GM23338 (cell line): ENCODE data around the gene PKNOX2. TPM values are rescaled to one million over a fixed set of nuclear protein-coding genes. Genes with fewer than 3 reads are reported as not detected.

Experiments
- ATAC-seq: fragments of 200-7000 bp; cut with Tn5 transposase; 3 replicates; pipeline ENCODE4 v1.9.1; 2020
- DNase-seq: peaks from one replicate; pipeline ENCODE4 v3.0.0-alpha.2; 2015; ENCODE audit warnings: low spot score
- H2AFZ ChIP-seq: fragments of 200-600 bp; sonication (generic); 2 replicates; pipeline ENCODE4 v1.8.0; 2016; ENCODE audit warnings: antibody characterized with exemption, mild to moderate bottlenecking, moderate library complexity
- H3F3A ChIP-seq: fragments of 200-600 bp; sonication (generic); replicated peaks from 2 replicates; pipeline ENCODE4 v1.8.0; 2017; ENCODE audit warnings: antibody characterized with exemption, mixed run types, low read depth
- H3K27ac ChIP-seq: fragments of 200-600 bp; sonication (generic); 2 replicates; pipeline ENCODE4 v1.6.1; 2016; ENCODE audit warnings: low read depth
- H3K27me3 ChIP-seq: fragments of 200-600 bp; sonication (generic); 2 replicates; pipeline ENCODE4 v1.8.0; 2016; ENCODE audit warnings: mild to moderate bottlenecking, mixed run types, moderate library complexity; ENCODE audit not compliant: insufficient read depth
- H3K36me3 ChIP-seq: fragments of 200-600 bp; sonication (generic); 2 replicates; pipeline ENCODE4 v1.8.0; 2016; ENCODE audit warnings: mild to moderate bottlenecking; ENCODE audit not compliant: insufficient read depth
- H3K4me1 ChIP-seq: fragments of 200-600 bp; sonication (generic); 2 replicates; pipeline ENCODE4 v1.8.0; 2016; ENCODE audit warnings: mild to moderate bottlenecking, moderate library complexity; ENCODE audit not compliant: insufficient read depth
- H3K4me2 ChIP-seq: fragments of 200-600 bp; sonication (generic); 2 replicates; pipeline ENCODE4 v1.7.1; 2017; ENCODE audit warnings: mixed run types
- H3K4me3 ChIP-seq: fragments of 200-600 bp; sonication (generic); 2 replicates; pipeline ENCODE4 v1.6.1; 2016; ENCODE audit warnings: mixed run types
- H3K79me2 ChIP-seq: fragments of 200-600 bp; sonication (generic); replicated peaks from 2 replicates; pipeline ENCODE4 v1.8.0; 2017; ENCODE audit warnings: mild to moderate bottlenecking; ENCODE audit not compliant: insufficient read depth
- H3K9me2 ChIP-seq: fragments of 200-600 bp; sonication (generic); 2 replicates; pipeline ENCODE4 v1.8.0; 2017; ENCODE audit not compliant: insufficient read depth
- H4K20me1 ChIP-seq: fragments of 200-600 bp; sonication (generic); replicated peaks from 2 replicates; pipeline ENCODE4 v1.8.0; 2017; ENCODE audit warnings: mild to moderate bottlenecking; ENCODE audit not compliant: insufficient read depth
- H3K27ac Mint-ChIP-seq: 2 replicates; pipeline ENCODE4 v1.8.0; 2020; ENCODE audit warnings: inconsistent platforms, mild to moderate bottlenecking, moderate library complexity, mixed read lengths
- H3K27me3 Mint-ChIP-seq: 3 replicates; pipeline ENCODE4 v1.8.0; 2022; ENCODE audit warnings: low read depth, mild to moderate bottlenecking, moderate library complexity, mixed read lengths, inconsistent platforms; ENCODE audit not compliant: insufficient read depth, poor library complexity
- H3K36me3 Mint-ChIP-seq: 3 replicates; pipeline ENCODE4 v1.8.0; 2021; ENCODE audit warnings: low read depth, mild to moderate bottlenecking, inconsistent platforms, moderate library complexity, mixed read lengths
- H3K4me1 Mint-ChIP-seq: 3 replicates; pipeline ENCODE4 v1.8.0; 2020; ENCODE audit warnings: mild to moderate bottlenecking, inconsistent platforms, mixed read lengths
- H3K4me3 Mint-ChIP-seq: 3 replicates; pipeline ENCODE4 v1.8.0; 2021; ENCODE audit warnings: moderate library complexity, mild to moderate bottlenecking, inconsistent platforms, mixed read lengths
- H3K9me3 Mint-ChIP-seq: 3 replicates; pipeline ENCODE4 v1.8.0; 2020; ENCODE audit warnings: moderate library complexity, mild to moderate bottlenecking, inconsistent platforms, mixed read lengths
- EZH2 ChIP-seq: fragments of 200-600 bp; sonication (generic); IDR thresholded peaks from one replicate; pipeline ENCODE4 v1.8.0; 2017; ENCODE audit warnings: antibody characterized with exemption, mild to moderate bottlenecking, low read depth; ENCODE audit not compliant: unreplicated experiment
- EZH2phosphoT487 ChIP-seq: fragments of 200-600 bp; sonication (generic); IDR thresholded peaks from one replicate; pipeline ENCODE4 v1.8.1; 2018; ENCODE audit warnings: antibody characterized with exemption; ENCODE audit not compliant: unreplicated experiment
- NANOG ChIP-seq: IDR thresholded peaks from 2 replicates; pipeline ENCODE4 v1.6.1; 2016; ENCODE audit warnings: antibody characterized with exemption, borderline replicate concordance
- POLR2AphosphoS5 ChIP-seq: IDR thresholded peaks from 2 replicates; pipeline ENCODE4 v1.6.1; 2016; ENCODE audit warnings: antibody characterized with exemption, low read depth
- STAT1 ChIP-seq: IDR thresholded peaks from one replicate; pipeline ENCODE4 v1.6.1; 2016; ENCODE audit warnings: antibody characterized with exemption; ENCODE audit not compliant: unreplicated experiment
- ZNF114 ChIP-seq: fragments of 250-450 bp; sonication (Bioruptor Pico); IDR thresholded peaks from 2 replicates; pipeline ENCODE4 v1.5.0; 2020; ENCODE audit warnings: mild to moderate bottlenecking, moderate library complexity
- ZNF331 ChIP-seq: fragments of 250-450 bp; sonication (Bioruptor Pico); IDR thresholded peaks from 2 replicates; pipeline ENCODE4 v1.5.0; 2020; ENCODE audit warnings: low read depth, mild to moderate bottlenecking, moderate library complexity
- polyA plus RNA-seq: library from polyadenylated mRNA; unstranded; fragments of >200 nt; fragmentation: Nextera tagmentation; extraction: Ambion mirVana; gene quantifications from 2 replicates; pipeline ENCODE4 v1.2.1, GENCODE V29; 2016
- total RNA-seq: library from RNA; depleted of rRNA; stranded (reverse); fragments of >200 nt; shearing (Covaris generic); gene quantifications from 2 replicates; pipeline ENCODE4 v1.2.3, GENCODE V29; 2014
- TF ChIP-seq, protein P1 (sequence below): fragments of 250-450 bp; sonication (Bioruptor Pico); IDR thresholded peaks from 2 replicates; pipeline ENCODE4 v1.5.0; 2020; ENCODE audit warnings: mild to moderate bottlenecking, moderate library complexity
- TF ChIP-seq, protein P2 (sequence below): IDR thresholded peaks from 2 replicates; pipeline ENCODE4 v1.6.1; 2016; ENCODE audit warnings: antibody characterized with exemption
- TF ChIP-seq, protein P3 (sequence below): IDR thresholded peaks from one replicate; pipeline ENCODE4 v1.6.1; 2018; ENCODE audit warnings: antibody characterized with exemption; ENCODE audit not compliant: unreplicated experiment
- TF ChIP-seq, protein P4 (sequence below), 2 experiments: fragments of 200-600 bp in 1 of 2; sonication (generic) in 1 of 2; conservative IDR thresholded peaks; 2 replicates each; pipeline versions ENCODE4 v1.5.1 to v1.6.1; 2016 to 2017; ENCODE audit warnings: antibody characterized with exemption in 2 of 2, low read depth in 2 of 2, mild to moderate bottlenecking in 2 of 2, moderate library complexity in 1 of 2

Gene PKNOX2
- total and polyA plus RNA-seq, 2 experiments from 2014 or later, result 0.42 to 0.83 TPM

DNA sequence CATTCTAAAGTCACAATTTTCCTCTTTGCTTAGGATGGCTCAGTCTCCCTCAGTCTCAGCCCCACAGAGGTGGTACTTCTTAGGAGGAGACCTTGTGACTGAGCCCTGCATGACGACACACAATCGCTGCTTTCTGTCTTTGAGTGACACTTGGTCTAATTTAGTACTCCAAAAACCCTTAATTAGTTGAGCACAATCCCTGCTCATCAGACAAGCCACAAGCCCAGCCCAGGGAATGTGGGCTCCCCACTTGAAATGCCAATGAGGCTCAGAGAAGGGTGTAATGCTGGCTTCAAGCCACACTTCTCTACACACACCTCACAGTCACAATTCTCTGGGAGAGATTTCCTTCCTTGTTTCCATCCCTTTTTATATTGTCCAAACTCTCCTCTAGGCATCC is 229.7 kb downstream of the PKNOX2 start:
- no peaks in the 10 kb centered on the region for H3K9me3 Mint-ChIP-seq
- Histone ChIP-seq H3K4me3 (no peak overlapping the region), H3K4me1 (peaks cover 21% of the 10 kb centered on the region), H3K27ac (no peak overlapping the region), H3K27me3 (no peaks in the 10 kb centered on the region), H3K9me2 (no peaks in the 10 kb centered on the region), H4K20me1 (no peaks in the 10 kb centered on the region), H3K4me2 (no peak overlapping the region), H3K79me2 (no peaks in the 10 kb centered on the region), H3F3A (no peaks in the 10 kb centered on the region), H2AFZ (no peak overlapping the region), H3K36me3 (no peaks in the 10 kb centered on the region)
- no peak for ATAC-seq
- DNase-seq, result no peak
- no peak overlapping the region for H3K4me3 Mint-ChIP-seq
- H3K27me3 Mint-ChIP-seq, result peaks cover 4% of the 10 kb centered on the region
- no peaks in the 10 kb centered on the region for H3K36me3 Mint-ChIP-seq
- H3K27ac Mint-ChIP-seq, result no peak overlapping the region
- TF ChIP-seq NANOG, result no peak
- TF ChIP-seq, protein P1, sequence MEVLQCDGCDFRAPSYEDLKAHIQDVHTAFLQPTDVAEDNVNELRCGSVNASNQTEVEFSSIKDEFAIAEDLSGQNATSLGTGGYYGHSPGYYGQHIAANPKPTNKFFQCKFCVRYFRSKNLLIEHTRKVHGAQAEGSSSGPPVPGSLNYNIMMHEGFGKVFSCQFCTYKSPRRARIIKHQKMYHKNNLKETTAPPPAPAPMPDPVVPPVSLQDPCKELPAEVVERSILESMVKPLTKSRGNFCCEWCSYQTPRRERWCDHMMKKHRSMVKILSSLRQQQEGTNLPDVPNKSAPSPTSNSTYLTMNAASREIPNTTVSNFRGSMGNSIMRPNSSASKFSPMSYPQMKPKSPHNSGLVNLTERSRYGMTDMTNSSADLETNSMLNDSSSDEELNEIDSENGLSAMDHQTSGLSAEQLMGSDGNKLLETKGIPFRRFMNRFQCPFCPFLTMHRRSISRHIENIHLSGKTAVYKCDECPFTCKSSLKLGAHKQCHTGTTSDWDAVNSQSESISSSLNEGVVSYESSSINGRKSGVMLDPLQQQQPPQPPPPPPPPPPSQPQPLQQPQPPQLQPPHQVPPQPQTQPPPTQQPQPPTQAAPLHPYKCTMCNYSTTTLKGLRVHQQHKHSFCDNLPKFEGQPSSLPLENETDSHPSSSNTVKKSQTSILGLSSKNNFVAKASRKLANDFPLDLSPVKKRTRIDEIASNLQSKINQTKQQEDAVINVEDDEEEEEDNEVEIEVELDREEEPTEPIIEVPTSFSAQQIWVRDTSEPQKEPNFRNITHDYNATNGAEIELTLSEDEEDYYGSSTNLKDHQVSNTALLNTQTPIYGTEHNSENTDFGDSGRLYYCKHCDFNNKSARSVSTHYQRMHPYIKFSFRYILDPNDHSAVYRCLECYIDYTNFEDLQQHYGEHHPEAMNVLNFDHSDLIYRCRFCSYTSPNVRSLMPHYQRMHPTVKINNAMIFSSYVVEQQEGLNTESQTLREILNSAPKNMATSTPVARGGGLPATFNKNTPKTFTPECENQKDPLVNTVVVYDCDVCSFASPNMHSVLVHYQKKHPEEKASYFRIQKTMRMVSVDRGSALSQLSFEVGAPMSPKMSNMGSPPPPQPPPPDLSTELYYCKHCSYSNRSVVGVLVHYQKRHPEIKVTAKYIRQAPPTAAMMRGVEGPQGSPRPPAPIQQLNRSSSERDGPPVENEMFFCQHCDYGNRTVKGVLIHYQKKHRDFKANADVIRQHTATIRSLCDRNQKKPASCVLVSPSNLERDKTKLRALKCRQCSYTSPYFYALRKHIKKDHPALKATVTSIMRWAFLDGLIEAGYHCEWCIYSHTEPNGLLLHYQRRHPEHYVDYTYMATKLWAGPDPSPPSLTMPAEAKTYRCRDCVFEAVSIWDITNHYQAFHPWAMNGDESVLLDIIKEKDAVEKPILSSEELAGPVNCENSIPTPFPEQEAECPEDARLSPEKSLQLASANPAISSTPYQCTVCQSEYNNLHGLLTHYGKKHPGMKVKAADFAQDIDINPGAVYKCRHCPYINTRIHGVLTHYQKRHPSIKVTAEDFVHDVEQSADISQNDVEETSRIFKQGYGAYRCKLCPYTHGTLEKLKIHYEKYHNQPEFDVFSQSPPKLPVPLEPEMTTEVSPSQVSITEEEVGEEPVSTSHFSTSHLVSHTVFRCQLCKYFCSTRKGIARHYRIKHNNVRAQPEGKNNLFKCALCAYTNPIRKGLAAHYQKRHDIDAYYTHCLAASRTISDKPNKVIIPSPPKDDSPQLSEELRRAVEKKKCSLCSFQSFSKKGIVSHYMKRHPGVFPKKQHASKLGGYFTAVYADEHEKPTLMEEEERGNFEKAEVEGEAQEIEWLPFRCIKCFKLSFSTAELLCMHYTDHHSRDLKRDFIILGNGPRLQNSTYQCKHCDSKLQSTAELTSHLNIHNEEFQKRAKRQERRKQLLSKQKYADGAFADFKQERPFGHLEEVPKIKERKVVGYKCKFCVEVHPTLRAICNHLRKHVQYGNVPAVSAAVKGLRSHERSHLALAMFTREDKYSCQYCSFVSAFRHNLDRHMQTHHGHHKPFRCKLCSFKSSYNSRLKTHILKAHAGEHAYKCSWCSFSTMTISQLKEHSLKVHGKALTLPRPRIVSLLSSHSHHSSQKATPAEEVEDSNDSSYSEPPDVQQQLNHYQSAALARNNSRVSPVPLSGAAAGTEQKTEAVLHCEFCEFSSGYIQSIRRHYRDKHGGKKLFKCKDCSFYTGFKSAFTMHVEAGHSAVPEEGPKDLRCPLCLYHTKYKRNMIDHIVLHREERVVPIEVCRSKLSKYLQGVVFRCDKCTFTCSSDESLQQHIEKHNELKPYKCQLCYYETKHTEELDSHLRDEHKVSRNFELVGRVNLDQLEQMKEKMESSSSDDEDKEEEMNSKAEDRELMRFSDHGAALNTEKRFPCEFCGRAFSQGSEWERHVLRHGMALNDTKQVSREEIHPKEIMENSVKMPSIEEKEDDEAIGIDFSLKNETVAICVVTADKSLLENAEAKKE (CRISPR knock-in tag), result no peak
- TF ChIP-seq EZH2, result no peak
- TF ChIP-seq, protein P2, sequence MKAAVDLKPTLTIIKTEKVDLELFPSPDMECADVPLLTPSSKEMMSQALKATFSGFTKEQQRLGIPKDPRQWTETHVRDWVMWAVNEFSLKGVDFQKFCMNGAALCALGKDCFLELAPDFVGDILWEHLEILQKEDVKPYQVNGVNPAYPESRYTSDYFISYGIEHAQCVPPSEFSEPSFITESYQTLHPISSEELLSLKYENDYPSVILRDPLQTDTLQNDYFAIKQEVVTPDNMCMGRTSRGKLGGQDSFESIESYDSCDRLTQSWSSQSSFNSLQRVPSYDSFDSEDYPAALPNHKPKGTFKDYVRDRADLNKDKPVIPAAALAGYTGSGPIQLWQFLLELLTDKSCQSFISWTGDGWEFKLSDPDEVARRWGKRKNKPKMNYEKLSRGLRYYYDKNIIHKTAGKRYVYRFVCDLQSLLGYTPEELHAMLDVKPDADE, result no peak
- TF ChIP-seq STAT1, result no peak
- TF ChIP-seq, protein P3, sequence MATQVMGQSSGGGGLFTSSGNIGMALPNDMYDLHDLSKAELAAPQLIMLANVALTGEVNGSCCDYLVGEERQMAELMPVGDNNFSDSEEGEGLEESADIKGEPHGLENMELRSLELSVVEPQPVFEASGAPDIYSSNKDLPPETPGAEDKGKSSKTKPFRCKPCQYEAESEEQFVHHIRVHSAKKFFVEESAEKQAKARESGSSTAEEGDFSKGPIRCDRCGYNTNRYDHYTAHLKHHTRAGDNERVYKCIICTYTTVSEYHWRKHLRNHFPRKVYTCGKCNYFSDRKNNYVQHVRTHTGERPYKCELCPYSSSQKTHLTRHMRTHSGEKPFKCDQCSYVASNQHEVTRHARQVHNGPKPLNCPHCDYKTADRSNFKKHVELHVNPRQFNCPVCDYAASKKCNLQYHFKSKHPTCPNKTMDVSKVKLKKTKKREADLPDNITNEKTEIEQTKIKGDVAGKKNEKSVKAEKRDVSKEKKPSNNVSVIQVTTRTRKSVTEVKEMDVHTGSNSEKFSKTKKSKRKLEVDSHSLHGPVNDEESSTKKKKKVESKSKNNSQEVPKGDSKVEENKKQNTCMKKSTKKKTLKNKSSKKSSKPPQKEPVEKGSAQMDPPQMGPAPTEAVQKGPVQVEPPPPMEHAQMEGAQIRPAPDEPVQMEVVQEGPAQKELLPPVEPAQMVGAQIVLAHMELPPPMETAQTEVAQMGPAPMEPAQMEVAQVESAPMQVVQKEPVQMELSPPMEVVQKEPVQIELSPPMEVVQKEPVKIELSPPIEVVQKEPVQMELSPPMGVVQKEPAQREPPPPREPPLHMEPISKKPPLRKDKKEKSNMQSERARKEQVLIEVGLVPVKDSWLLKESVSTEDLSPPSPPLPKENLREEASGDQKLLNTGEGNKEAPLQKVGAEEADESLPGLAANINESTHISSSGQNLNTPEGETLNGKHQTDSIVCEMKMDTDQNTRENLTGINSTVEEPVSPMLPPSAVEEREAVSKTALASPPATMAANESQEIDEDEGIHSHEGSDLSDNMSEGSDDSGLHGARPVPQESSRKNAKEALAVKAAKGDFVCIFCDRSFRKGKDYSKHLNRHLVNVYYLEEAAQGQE, result no peak
- TF ChIP-seq, protein P4, sequence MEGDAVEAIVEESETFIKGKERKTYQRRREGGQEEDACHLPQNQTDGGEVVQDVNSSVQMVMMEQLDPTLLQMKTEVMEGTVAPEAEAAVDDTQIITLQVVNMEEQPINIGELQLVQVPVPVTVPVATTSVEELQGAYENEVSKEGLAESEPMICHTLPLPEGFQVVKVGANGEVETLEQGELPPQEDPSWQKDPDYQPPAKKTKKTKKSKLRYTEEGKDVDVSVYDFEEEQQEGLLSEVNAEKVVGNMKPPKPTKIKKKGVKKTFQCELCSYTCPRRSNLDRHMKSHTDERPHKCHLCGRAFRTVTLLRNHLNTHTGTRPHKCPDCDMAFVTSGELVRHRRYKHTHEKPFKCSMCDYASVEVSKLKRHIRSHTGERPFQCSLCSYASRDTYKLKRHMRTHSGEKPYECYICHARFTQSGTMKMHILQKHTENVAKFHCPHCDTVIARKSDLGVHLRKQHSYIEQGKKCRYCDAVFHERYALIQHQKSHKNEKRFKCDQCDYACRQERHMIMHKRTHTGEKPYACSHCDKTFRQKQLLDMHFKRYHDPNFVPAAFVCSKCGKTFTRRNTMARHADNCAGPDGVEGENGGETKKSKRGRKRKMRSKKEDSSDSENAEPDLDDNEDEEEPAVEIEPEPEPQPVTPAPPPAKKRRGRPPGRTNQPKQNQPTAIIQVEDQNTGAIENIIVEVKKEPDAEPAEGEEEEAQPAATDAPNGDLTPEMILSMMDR (conservative IDR thresholded peaks at IDR 0.05; ENCODE audit: low read depth in 2 of 2), result no peak
- TF ChIP-seq POLR2AphosphoS5, result no peak
- TF ChIP-seq EZH2phosphoT487, result no peak
- TF ChIP-seq ZNF114 (CRISPR knock-in tag), result no peak
- TF ChIP-seq ZNF331 (CRISPR knock-in tag), result no peak
- H3K4me1 Mint-ChIP-seq, result peaks cover 27% of the 10 kb centered on the region
